Embryonic facial prominence (tissue), 1 donor: ENCODE data around the gene CSNK2A3.
"Not testable (repeated sequence)": the region's sequence is repeated elsewhere in the genome, so short reads cannot be mapped to it uniquely, and the experiment has no call there.

Experiments used
- DNase-seq: peaks from one replicate; pipeline ENCODE4 v3.0.0-alpha.2; 2016; ENCODE audit errors: extremely low spot score

CSNK2A3 gene

GRCh38 chr11:11380340-11380739, 27.3 kb upstream of the CSNK2A3 start:
- DNase-seq = no peak

GRCh38 chr11:11379661-11380060, 26.6 kb upstream of the CSNK2A3 start:
- no peak for DNase-seq

GRCh38 chr11:11378184-11378940, 25.3 kb upstream of the CSNK2A3 start:
- no peak for DNase-seq

GRCh38 chr11:11374358-11375148, 21.5 kb upstream of the CSNK2A3 start:
- DNase-seq = no peak

- no peak for DNase-seq
These were observed 20.9 kb upstream of the CSNK2A3 start for GRCh38 chr11:11373934-11374333.

- no peak for DNase-seq
These were observed 19.4 kb upstream of the CSNK2A3 start for GRCh38 chr11:11372461-11372860.

GRCh38 chr11:11370962-11371303, 17.9 kb upstream of the CSNK2A3 start:
- DNase-seq = no peak

- no peak for DNase-seq
These were observed 17.4 kb upstream of the CSNK2A3 start for GRCh38 chr11:11370255-11370961.

GRCh38 chr11:11366793-11367192, 13.7 kb upstream of the CSNK2A3 start:
- no peak for DNase-seq

- DNase-seq = no peak
These were observed 10.6 kb upstream of the CSNK2A3 start for GRCh38 chr11:11363674-11364073.

GRCh38 chr11:11359611-11360010, 6.6 kb upstream of the CSNK2A3 start:
- DNase-seq = no peak

GRCh38 chr11:11356842-11357241, 3.8 kb upstream of the CSNK2A3 start:
- DNase-seq = no peak

- DNase-seq = not testable (repeated sequence)
These were observed 1.2 kb downstream of the CSNK2A3 start for GRCh38 chr11:11351851-11352250.

GRCh38 chr11:11351042-11351586, 1.9 kb downstream of the CSNK2A3 start:
- no peak for DNase-seq

- peak; percentile 11 for DNase-seq
These were observed 3.1 kb downstream of the CSNK2A3 start for GRCh38 chr11:11349870-11350337.

GRCh38 chr11:11349106-11349825, 3.8 kb downstream of the CSNK2A3 start:
- peak; percentile 11 for DNase-seq

- no peak for DNase-seq
These were observed 4.7 kb downstream of the CSNK2A3 start for GRCh38 chr11:11348303-11348702.

- no peak for DNase-seq
These were observed 5.5 kb downstream of the CSNK2A3 start for GRCh38 chr11:11347592-11347991.

- DNase-seq = no peak
These were observed 6.7 kb downstream of the CSNK2A3 start for GRCh38 chr11:11346303-11346702.

GRCh38 chr11:11345099-11345498, 8.0 kb downstream of the CSNK2A3 start:
- no peak for DNase-seq

- DNase-seq = no peak
These were observed 9.0 kb downstream of the CSNK2A3 start for GRCh38 chr11:11344045-11344444.
